K562 (cell line): Measurements from ENCODE around the gene TAS2R41. TPM values are rescaled to one million over a fixed set of nuclear protein-coding genes. Genes with fewer than 3 reads are reported as not detected.
A peak's percentile ranks its signal among the peaks of the same experiment; 100 is the strongest.

Experiments
- CCNT2 ChIP-seq: IDR thresholded peaks from 2 replicates; pipeline ENCODE4 v1.6.1; 2011; ENCODE audit warnings: borderline replicate concordance, low read depth, mild to moderate bottlenecking, moderate library complexity, mixed read lengths, low read length; ENCODE audit not compliant: insufficient read length; ENCODE audit errors: extremely low read depth
- CHD7 ChIP-seq: fragments of 200-600 bp; sonication (generic); IDR thresholded peaks from one replicate; pipeline ENCODE4 v1.6.1; 2012; ENCODE audit warnings: mild to moderate bottlenecking, low read depth, low read length, inconsistent platforms
- CREM ChIP-seq: IDR thresholded peaks from 2 replicates; pipeline ENCODE4 v1.6.1; 2014; ENCODE audit warnings: antibody characterized with exemption, low read depth
- GTF2A2 ChIP-seq: IDR thresholded peaks from 2 replicates; pipeline ENCODE4 v1.6.1; 2016; ENCODE audit warnings: mild to moderate bottlenecking, missing genetic modification characterization, missing compliant biosample characterization
- HDAC3 ChIP-seq: fragments of 450-650 bp; IDR thresholded peaks from 2 replicates; pipeline ENCODE4 v1.6.1; 2018; ENCODE audit warnings: borderline replicate concordance, mild to moderate bottlenecking, moderate library complexity; ENCODE audit not compliant: partially characterized antibody
- HDAC8 ChIP-seq: fragments of 450-650 bp; IDR thresholded peaks from 2 replicates; pipeline ENCODE4 v1.6.1; 2016; ENCODE audit warnings: mild to moderate bottlenecking, missing genetic modification characterization, moderate library complexity, missing compliant biosample characterization
- KAT7 ChIP-seq: sonication (generic); formaldehyde crosslinking; IDR thresholded peaks from 2 replicates; pipeline ENCODE4 v1.8.0; 2022; ENCODE audit warnings: missing genetic modification reagents, mild to moderate bottlenecking, borderline replicate concordance
- MITF ChIP-seq: IDR thresholded peaks from 2 replicates; pipeline ENCODE4 v1.6.1; 2014; ENCODE audit warnings: antibody characterized with exemption
- NEUROD1 ChIP-seq: fragments of 150-350 bp; IDR thresholded peaks from 2 replicates; pipeline ENCODE4 v1.6.1; 2014; ENCODE audit warnings: borderline replicate concordance, low read length, low read depth; ENCODE audit not compliant: partially characterized antibody
- NONO ChIP-seq, 2 experiments: fragments of 200-400 bp in 1 of 2; fragments of 450-650 bp in 1 of 2; formaldehyde crosslinking in 1 of 2; IDR thresholded peaks; 2 replicates each; pipeline ENCODE4 v1.6.1; 2017; ENCODE audit warnings: low read depth in 2 of 2, mild to moderate bottlenecking in 2 of 2, moderate library complexity in 2 of 2, low read length in 1 of 2
- TARDBP ChIP-seq: fragments of 450-650 bp; IDR thresholded peaks from 2 replicates; pipeline ENCODE4 v1.6.1; 2016
- TEAD4 ChIP-seq, 2 experiments: sonication (generic) in 1 of 2; formaldehyde crosslinking in 1 of 2; IDR thresholded peaks; 2 replicates each; pipeline versions ENCODE4 v1.6.1 to v1.8.0; 2012 to 2022; ENCODE audit warnings: borderline replicate concordance in 1 of 2, inconsistent platforms in 1 of 2, low read length in 1 of 2, mild to moderate bottlenecking in 1 of 2, missing genetic modification reagents in 1 of 2
- YY1 ChIP-seq, 3 experiments: IDR thresholded peaks; 2 replicates each; pipeline ENCODE4 v1.6.1; 2011; ENCODE audit warnings: low read length in 2 of 3, mild to moderate bottlenecking in 2 of 3, moderate library complexity in 2 of 3, borderline replicate concordance in 1 of 3, control low read depth in 1 of 3, low read depth in 1 of 3; ENCODE audit not compliant: insufficient read depth in 3 of 3, insufficient replicate concordance in 2 of 3, control insufficient read depth in 1 of 3, insufficient read length in 1 of 3; ENCODE audit errors: extremely low read depth in 1 of 3
- polyA plus RNA-seq, 8 experiments: library from polyadenylated mRNA; depleted of rRNA in 4 of 8; stranded (reverse) in 5 of 8; unstranded in 3 of 8; fragments of >200 nt; fragmentation: Nextera tagmentation in 2 of 8; fragmentation: Illumina TruSeq in 1 of 8; extraction: Ambion mirVana in 2 of 8; extraction: Trizol in 1 of 8; gene quantifications; 2 replicates each; pipeline versions ENCODE4 v1.2.1 to v1.2.3, GENCODE V29; 2011 to 2014; ENCODE audit warnings: inconsistent platforms in 1 of 8, missing spikeins in 1 of 8
- total RNA-seq, 7 experiments: library from RNA; depleted of rRNA in 6 of 7; stranded (reverse); fragments of >200 nt in 6 of 7; fragmentation: Illumina TruSeq in 2 of 7; extraction: Trizol in 2 of 7; gene quantifications; 2 replicates each; pipeline versions ENCODE4 v1.2.1 to v1.2.3, GENCODE V29; 2011 to 2021; ENCODE audit warnings: low replicate concordance in 1 of 7

The TAS2R41 gene
- total and polyA plus RNA-seq, 9 of the 15 experiments (the other 6 are each of a cell fraction or from before 2014, with no cell fraction given), result not detected

- TF ChIP-seq GTF2A2 (tag) (no peak), HDAC8 (tag) (no peak), YY1 (IDR thresholded peaks at IDR 0.05; ENCODE audit: borderline replicate concordance in 1 of 3, control insufficient read depth in 1 of 3, extremely low read depth in 1 of 3, insufficient read depth in 3 of 3, insufficient read length in 1 of 3, insufficient replicate concordance in 2 of 3, low read depth in 1 of 3, low read length in 2 of 3) (peak; percentile 63 to 96 (median 84)), CCNT2 (peak; percentile 69), KAT7 (CRISPR knock-in tag) (no peak), CREM (peak; percentile 78), CHD7 (no peak), MITF (no peak), TARDBP (peak; percentile 85; the same call in 1 of the 2 replicates), HDAC3 (peak; percentile 88), TEAD4 (IDR thresholded peaks at IDR 0.05; ENCODE audit: low read length) (peak; percentile 100), TEAD4 (CRISPR knock-in tag; IDR thresholded peaks at IDR 0.05; ENCODE audit: borderline replicate concordance) (no peak), NEUROD1 (peak; percentile 88), NONO (IDR thresholded peaks at IDR 0.05; ENCODE audit: low read depth in 2 of 2, low read length in 1 of 2) (peak in 1 of 2 experiments; percentile 41; a peak in 1 of 4 replicates)
Measured at GRCh38 chr7:143504215-143504936, 26.7 kb downstream of the TAS2R41 start (continued).
